Uterus (tissue), 4 donors: ENCODE measurements around the gene NIPBL. TPM values are rescaled to one million over a fixed set of nuclear protein-coding genes. Genes with fewer than 3 reads are reported as not detected.
"Not testable (repeated sequence)": the region's sequence is repeated elsewhere in the genome, so short reads cannot be mapped to it uniquely, and the experiment has no call there.

Experiments
- DNase-seq, 2 donors: peaks; one replicate each; pipeline ENCODE4 v3.0.0-alpha.2; 2019 to 2020
- H3K27ac ChIP-seq, 2 donors: fragments of 200-600 bp; sonication (generic); 1 replicate in 1 of 2; 2 replicates in 1 of 2; pipeline ENCODE4 v1.5.1; 2016 to 2018
- H3K27me3 ChIP-seq, 2 donors: fragments of 200-600 bp; sonication (generic); one replicate each; pipeline ENCODE4 v1.5.1; 2018 to 2019; ENCODE audit warnings: control low read depth in 1 of 2
- H3K36me3 ChIP-seq, 2 donors: fragments of 200-600 bp; sonication (generic); one replicate each; pipeline ENCODE4 v1.5.1; 2019; ENCODE audit warnings: control low read depth in 1 of 2
- H3K4me1 ChIP-seq, 2 donors: fragments of 200-600 bp; sonication (generic); one replicate each; pipeline ENCODE4 v1.5.1; 2018 to 2019; ENCODE audit warnings: control low read depth in 1 of 2
- H3K4me3 ChIP-seq, 2 donors: fragments of 200-600 bp; sonication (generic); 1 replicate in 1 of 2; 2 replicates in 1 of 2; pipeline ENCODE4 v1.5.1; 2018 to 2019; ENCODE audit warnings: mild to moderate bottlenecking in 1 of 2
- H3K9me3 ChIP-seq, 2 donors: fragments of 200-600 bp; sonication (generic); one replicate each; pipeline ENCODE4 v1.5.1; 2019; ENCODE audit warnings: control low read depth in 1 of 2
- CTCF ChIP-seq, 4 experiments: fragments of 200-600 bp in 2 of 4; fragments of 450-650 bp in 2 of 4; sonication (generic) in 2 of 4; IDR thresholded peaks; one replicate each; pipeline ENCODE4 v1.5.1; 2016 to 2019; ENCODE audit warnings: antibody characterized with exemption in 4 of 4, mild to moderate bottlenecking in 2 of 4, moderate library complexity in 1 of 4
- POLR2A ChIP-seq, 2 donors: fragments of 450-650 bp; IDR thresholded peaks; one replicate each; pipeline ENCODE4 v1.6.1; 2016; ENCODE audit warnings: antibody characterized with exemption in 2 of 2, mild to moderate bottlenecking in 1 of 2, moderate library complexity in 1 of 2
- intact Hi-C: fragments of 100-400 bp; cut with DNase I; formaldehyde crosslinking; loops from one replicate; pipeline ENCODE4 v1.15.1; 2023; ENCODE audit warnings: low total_unique reads
- total RNA-seq, 4 donors: library from RNA; depleted of rRNA in 3 of 4; stranded (reverse); fragments of >200 nt in 3 of 4; gene quantifications; one replicate each; pipeline versions ENCODE4 v1.1.0 to v1.2.4, GENCODE V29; 2014 to 2023
- donor health status: DM: yes; HTN: yes; CAD: no.

NIPBL gene
- total RNA-seq, 4 donors from 2014 or later, result 49.7 to 108 (median 72.4) TPM

- intact Hi-C loops, result no loop called here
- Histone ChIP-seq H3K9me3 (no peaks in the 10 kb centered on the region), H3K27me3 (no peaks in the 10 kb centered on the region), H3K4me3 (no peak overlapping the region), H3K4me1 (no peaks in the 10 kb centered on the region), H3K27ac (no peak overlapping the region), H3K36me3 (no peaks in the 10 kb centered on the region)
- TF ChIP-seq POLR2A (IDR thresholded peaks at IDR 0.05) (no peak), CTCF (IDR thresholded peaks at IDR 0.05) (no peak)
- DNase-seq, result no peak
Observed at GRCh38 chr5:36998578-36998977, 122.0 kb downstream of the NIPBL start.

- TF ChIP-seq POLR2A (IDR thresholded peaks at IDR 0.05) (no peak), CTCF (IDR thresholded peaks at IDR 0.05) (no peak)
- H3K4me3 ChIP-seq, result no peak overlapping the region
- DNase-seq, result no peak
- H3K9me3 ChIP-seq, result no peaks in the 10 kb centered on the region
- H3K27ac ChIP-seq, result no peak overlapping the region
- no peaks in the 10 kb centered on the region for H3K36me3 ChIP-seq
- H3K27me3 ChIP-seq, result no peaks in the 10 kb centered on the region
- H3K4me1 ChIP-seq, result no peaks in the 10 kb centered on the region
- intact Hi-C loops, result no loop called here
Observed at GRCh38 chr5:37002176-37002751, 125.7 kb downstream of the NIPBL start.

GRCh38 chr5:37005252-37005651 is 128.7 kb downstream of the NIPBL start:
- DNase-seq, result no peak
- Histone ChIP-seq H3K4me3 (no peak overlapping the region), H3K9me3 (no peaks in the 10 kb centered on the region), H3K4me1 (no peaks in the 10 kb centered on the region), H3K27ac (no peak overlapping the region), H3K36me3 (no peaks in the 10 kb centered on the region), H3K27me3 (no peaks in the 10 kb centered on the region)
- intact Hi-C loops, result no loop called here
- TF ChIP-seq POLR2A (IDR thresholded peaks at IDR 0.05) (no peak), CTCF (IDR thresholded peaks at IDR 0.05) (no peak)

- Histone ChIP-seq H3K4me1 (no peaks in the 10 kb centered on the region), H3K36me3 (no peaks in the 10 kb centered on the region), H3K27me3 (no peaks in the 10 kb centered on the region), H3K9me3 (no peaks in the 10 kb centered on the region), H3K4me3 (no peak overlapping the region), H3K27ac (no peak overlapping the region)
- peak; percentile 47 to 59 (median 52) for TF ChIP-seq CTCF (IDR thresholded peaks at IDR 0.05)
- TF ChIP-seq POLR2A (IDR thresholded peaks at IDR 0.05), result no peak
- DNase-seq, result no peak
- intact Hi-C loops, result no loop called here
Observed at GRCh38 chr5:37005946-37006540, 129.5 kb downstream of the NIPBL start.

GRCh38 chr5:37013181-37013580 is 136.6 kb downstream of the NIPBL start:
- H3K36me3 ChIP-seq, H3K4me1 ChIP-seq, H3K9me3 ChIP-seq, H3K4me3 ChIP-seq, intact Hi-C loops, H3K27ac ChIP-seq, H3K27me3 ChIP-seq, DNase-seq: not testable (repeated sequence)
